ENCODE data around the gene FOXJ1. TPM values are rescaled to one million over a fixed set of nuclear protein-coding genes. Genes with fewer than 3 reads are reported as not detected.

FOXJ1 gene
- total and polyA plus RNA-seq, 2 of the 13 experiments (the other 11 are each of a cell fraction or from before 2014, with no cell fraction given): 0.98 to 1.6 TPM

DNA sequence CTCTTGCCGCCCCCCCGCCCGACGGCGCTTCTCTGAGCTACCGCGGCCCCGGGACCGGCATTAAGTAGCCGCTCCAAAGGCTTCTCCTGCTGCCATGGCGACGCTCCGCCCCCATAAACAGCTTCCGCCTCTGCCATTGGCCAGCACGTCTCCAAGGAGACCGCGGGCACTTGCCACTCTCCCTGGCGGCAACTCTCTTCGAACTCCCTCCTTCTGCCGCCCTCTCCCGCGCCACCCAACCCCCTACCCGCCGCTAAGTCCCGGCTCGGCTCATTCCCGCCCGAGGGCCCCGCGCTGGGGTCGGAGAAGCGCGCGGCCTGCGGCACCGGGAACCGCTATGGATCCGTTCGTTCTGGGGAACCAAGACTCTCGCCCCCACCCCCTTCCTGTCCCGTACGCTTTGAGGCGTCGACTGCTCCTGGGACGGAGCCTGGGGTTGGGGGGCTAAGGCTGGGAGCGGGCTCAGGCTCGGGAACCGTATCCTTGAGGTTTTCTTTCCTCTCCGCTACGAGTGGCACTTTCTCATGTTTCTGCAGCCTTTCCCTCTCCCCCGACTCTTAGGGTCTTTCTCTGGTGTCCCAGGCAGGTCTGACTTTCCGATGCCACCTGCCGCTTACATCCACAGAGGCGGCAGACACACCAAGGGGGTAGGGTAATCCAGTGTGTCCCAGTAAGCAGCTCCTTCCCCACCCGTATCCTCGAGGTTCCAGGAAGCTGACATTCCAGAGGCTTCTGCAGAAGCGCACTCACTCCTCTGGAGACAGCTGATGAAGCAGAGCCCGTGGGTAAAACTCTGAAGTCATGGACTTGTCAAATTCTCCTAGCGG, at the start of gene FOXJ1 (continued):
- TF ChIP-seq, protein P1, sequence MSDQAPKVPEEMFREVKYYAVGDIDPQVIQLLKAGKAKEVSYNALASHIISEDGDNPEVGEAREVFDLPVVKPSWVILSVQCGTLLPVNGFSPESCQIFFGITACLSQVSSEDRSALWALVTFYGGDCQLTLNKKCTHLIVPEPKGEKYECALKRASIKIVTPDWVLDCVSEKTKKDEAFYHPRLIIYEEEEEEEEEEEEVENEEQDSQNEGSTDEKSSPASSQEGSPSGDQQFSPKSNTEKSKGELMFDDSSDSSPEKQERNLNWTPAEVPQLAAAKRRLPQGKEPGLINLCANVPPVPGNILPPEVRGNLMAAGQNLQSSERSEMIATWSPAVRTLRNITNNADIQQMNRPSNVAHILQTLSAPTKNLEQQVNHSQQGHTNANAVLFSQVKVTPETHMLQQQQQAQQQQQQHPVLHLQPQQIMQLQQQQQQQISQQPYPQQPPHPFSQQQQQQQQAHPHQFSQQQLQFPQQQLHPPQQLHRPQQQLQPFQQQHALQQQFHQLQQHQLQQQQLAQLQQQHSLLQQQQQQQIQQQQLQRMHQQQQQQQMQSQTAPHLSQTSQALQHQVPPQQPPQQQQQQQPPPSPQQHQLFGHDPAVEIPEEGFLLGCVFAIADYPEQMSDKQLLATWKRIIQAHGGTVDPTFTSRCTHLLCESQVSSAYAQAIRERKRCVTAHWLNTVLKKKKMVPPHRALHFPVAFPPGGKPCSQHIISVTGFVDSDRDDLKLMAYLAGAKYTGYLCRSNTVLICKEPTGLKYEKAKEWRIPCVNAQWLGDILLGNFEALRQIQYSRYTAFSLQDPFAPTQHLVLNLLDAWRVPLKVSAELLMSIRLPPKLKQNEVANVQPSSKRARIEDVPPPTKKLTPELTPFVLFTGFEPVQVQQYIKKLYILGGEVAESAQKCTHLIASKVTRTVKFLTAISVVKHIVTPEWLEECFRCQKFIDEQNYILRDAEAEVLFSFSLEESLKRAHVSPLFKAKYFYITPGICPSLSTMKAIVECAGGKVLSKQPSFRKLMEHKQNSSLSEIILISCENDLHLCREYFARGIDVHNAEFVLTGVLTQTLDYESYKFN (CRISPR knock-in tag; conservative IDR thresholded peaks at IDR 0.05): 0 out of 2 replicates have a peak, but pooled peaks have one; percentile 23
- TF ChIP-seq, protein P2, sequence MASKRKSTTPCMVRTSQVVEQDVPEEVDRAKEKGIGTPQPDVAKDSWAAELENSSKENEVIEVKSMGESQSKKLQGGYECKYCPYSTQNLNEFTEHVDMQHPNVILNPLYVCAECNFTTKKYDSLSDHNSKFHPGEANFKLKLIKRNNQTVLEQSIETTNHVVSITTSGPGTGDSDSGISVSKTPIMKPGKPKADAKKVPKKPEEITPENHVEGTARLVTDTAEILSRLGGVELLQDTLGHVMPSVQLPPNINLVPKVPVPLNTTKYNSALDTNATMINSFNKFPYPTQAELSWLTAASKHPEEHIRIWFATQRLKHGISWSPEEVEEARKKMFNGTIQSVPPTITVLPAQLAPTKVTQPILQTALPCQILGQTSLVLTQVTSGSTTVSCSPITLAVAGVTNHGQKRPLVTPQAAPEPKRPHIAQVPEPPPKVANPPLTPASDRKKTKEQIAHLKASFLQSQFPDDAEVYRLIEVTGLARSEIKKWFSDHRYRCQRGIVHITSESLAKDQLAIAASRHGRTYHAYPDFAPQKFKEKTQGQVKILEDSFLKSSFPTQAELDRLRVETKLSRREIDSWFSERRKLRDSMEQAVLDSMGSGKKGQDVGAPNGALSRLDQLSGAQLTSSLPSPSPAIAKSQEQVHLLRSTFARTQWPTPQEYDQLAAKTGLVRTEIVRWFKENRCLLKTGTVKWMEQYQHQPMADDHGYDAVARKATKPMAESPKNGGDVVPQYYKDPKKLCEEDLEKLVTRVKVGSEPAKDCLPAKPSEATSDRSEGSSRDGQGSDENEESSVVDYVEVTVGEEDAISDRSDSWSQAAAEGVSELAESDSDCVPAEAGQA (IDR thresholded peaks at IDR 0.05; ENCODE audit: low read depth): no peak
- TF ChIP-seq, protein P2 (CRISPR knock-in tag; IDR thresholded peaks at IDR 0.05; ENCODE audit: borderline replicate concordance): no peak
- TF ChIP-seq IKZF1 (IDR thresholded peaks at IDR 0.05) (no peak), PHF8 (CRISPR knock-in tag; IDR thresholded peaks at IDR 0.05) (peak; percentile 35; the same call in 1 of the 2 replicates), KLF16 (CRISPR knock-in tag; IDR thresholded peaks at IDR 0.05) (0 out of 4 replicates have a peak, but pooled peaks of 1 of the 2 experiments have one; percentile 42), TBL1XR1 (IDR thresholded peaks at IDR 0.05; ENCODE audit: borderline replicate concordance, low read length, partially characterized antibody) (peak; percentile 54), BCL6 (CRISPR knock-in tag; IDR thresholded peaks at IDR 0.05) (peak; percentile 47; the same call in 1 of the 2 replicates), ZNF282 (IDR thresholded peaks at IDR 0.05; ENCODE audit: partially characterized antibody) (no peak), ZNF501 (CRISPR knock-in tag; IDR thresholded peaks at IDR 0.05) (no peak; the same call in none of the 2 replicates), DPF2 (CRISPR knock-in tag; IDR thresholded peaks at IDR 0.05; ENCODE audit: borderline replicate concordance, low read depth) (no peak)
- TF ChIP-seq, protein P3, sequence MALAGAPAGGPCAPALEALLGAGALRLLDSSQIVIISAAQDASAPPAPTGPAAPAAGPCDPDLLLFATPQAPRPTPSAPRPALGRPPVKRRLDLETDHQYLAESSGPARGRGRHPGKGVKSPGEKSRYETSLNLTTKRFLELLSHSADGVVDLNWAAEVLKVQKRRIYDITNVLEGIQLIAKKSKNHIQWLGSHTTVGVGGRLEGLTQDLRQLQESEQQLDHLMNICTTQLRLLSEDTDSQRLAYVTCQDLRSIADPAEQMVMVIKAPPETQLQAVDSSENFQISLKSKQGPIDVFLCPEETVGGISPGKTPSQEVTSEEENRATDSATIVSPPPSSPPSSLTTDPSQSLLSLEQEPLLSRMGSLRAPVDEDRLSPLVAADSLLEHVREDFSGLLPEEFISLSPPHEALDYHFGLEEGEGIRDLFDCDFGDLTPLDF (CRISPR knock-in tag; IDR thresholded peaks at IDR 0.05): peak; percentile 74; the same call in 1 of the 2 replicates
- TF ChIP-seq, protein P4, sequence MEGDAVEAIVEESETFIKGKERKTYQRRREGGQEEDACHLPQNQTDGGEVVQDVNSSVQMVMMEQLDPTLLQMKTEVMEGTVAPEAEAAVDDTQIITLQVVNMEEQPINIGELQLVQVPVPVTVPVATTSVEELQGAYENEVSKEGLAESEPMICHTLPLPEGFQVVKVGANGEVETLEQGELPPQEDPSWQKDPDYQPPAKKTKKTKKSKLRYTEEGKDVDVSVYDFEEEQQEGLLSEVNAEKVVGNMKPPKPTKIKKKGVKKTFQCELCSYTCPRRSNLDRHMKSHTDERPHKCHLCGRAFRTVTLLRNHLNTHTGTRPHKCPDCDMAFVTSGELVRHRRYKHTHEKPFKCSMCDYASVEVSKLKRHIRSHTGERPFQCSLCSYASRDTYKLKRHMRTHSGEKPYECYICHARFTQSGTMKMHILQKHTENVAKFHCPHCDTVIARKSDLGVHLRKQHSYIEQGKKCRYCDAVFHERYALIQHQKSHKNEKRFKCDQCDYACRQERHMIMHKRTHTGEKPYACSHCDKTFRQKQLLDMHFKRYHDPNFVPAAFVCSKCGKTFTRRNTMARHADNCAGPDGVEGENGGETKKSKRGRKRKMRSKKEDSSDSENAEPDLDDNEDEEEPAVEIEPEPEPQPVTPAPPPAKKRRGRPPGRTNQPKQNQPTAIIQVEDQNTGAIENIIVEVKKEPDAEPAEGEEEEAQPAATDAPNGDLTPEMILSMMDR (CRISPR knock-in tag; IDR thresholded peaks at IDR 0.05): 0 out of 2 replicates have a peak, but pooled peaks have one; percentile 28
- TF ChIP-seq, protein P5, sequence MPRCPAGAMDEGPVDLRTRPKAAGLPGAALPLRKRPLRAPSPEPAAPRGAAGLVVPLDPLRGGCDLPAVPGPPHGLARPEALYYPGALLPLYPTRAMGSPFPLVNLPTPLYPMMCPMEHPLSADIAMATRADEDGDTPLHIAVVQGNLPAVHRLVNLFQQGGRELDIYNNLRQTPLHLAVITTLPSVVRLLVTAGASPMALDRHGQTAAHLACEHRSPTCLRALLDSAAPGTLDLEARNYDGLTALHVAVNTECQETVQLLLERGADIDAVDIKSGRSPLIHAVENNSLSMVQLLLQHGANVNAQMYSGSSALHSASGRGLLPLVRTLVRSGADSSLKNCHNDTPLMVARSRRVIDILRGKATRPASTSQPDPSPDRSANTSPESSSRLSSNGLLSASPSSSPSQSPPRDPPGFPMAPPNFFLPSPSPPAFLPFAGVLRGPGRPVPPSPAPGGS (CRISPR knock-in tag; IDR thresholded peaks at IDR 0.05): peak; percentile 69
